Cardiac muscle cell (in vitro differentiated cells and primary cell): Measurements from ENCODE around the gene ZCCHC8. TPM values are rescaled to one million over a fixed set of nuclear protein-coding genes. Genes with fewer than 3 reads are reported as not detected.
"Not testable (repeated sequence)": the region's sequence is repeated elsewhere in the genome, so short reads cannot be mapped to it uniquely, and the experiment has no call there.

Source experiments
- DNase-seq, 2 donors: peaks; one replicate each; pipeline versions ENCODE4 v3.0.0 to v3.0.0-alpha.2; 2010 to 2017; ENCODE audit warnings: low read depth in 1 of 2, low spot score in 1 of 2
- H3K27ac ChIP-seq: fragments of 200-600 bp; sonication (generic); 2 replicates; pipeline ENCODE4 v1.5.1; 2016
- H3K27me3 ChIP-seq: fragments of 200-600 bp; sonication (generic); 2 replicates; pipeline ENCODE4 v1.6.0; 2016; ENCODE audit warnings: control low read depth
- H3K36me3 ChIP-seq: fragments of 200-600 bp; sonication (generic); 2 replicates; pipeline ENCODE4 v1.5.1; 2016; ENCODE audit warnings: control low read depth
- H3K4me1 ChIP-seq: fragments of 200-600 bp; sonication (generic); 2 replicates; pipeline ENCODE4 v1.8.1; 2017; ENCODE audit warnings: low read depth, mild to moderate bottlenecking, mixed run types
- H3K4me3 ChIP-seq: fragments of 200-600 bp; sonication (generic); 2 replicates; pipeline ENCODE4 v1.5.1; 2016; ENCODE audit warnings: mild to moderate bottlenecking
- H3K9me3 ChIP-seq: fragments of 200-600 bp; sonication (generic); 2 replicates; pipeline ENCODE4 v1.5.1; 2017; ENCODE audit warnings: low read depth, mild to moderate bottlenecking, control low read depth
- polyA plus RNA-seq: library from polyadenylated mRNA; unstranded; fragments of >200 nt; fragmentation: Nextera tagmentation; extraction: Ambion mirVana; gene quantifications from 2 replicates; pipeline ENCODE4 v1.2.1, GENCODE V29; 2016
- total RNA-seq: library from RNA; depleted of rRNA; stranded (reverse); fragments of >200 nt; gene quantifications from 2 replicates; pipeline ENCODE4 v1.2.3, GENCODE V29; 2016
- TF ChIP-seq, protein P1 (sequence below): IDR thresholded peaks from 2 replicates; pipeline ENCODE4 v1.5.1; 2012; ENCODE audit warnings: low read depth, mild to moderate bottlenecking, low read length

Gene ZCCHC8
- total and polyA plus RNA-seq, 2 experiments from 2014 or later, result 17.9 to 21.8 TPM

DNA sequence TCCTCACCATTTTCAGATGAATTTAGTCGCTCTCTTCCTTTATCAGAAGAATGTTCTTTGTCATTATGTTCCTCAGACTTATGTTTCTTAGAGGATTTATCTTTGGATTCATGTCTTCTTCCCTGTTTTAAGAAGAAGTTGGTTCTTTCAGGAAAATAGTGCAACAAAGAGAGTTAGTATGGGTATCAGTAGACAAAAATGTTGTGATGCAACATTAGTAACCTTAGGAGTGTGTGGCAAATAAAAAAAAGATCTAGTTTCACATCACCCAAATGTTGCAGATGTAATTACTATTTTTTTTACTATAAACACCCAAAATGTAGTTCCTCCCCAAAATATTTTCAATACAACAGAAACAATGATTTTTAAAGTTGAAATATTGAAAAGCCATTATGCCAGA lies 18.2 kb upstream of the ZCCHC8 start:
- peaks cover 81% of the 10 kb centered on the region for H3K36me3 ChIP-seq
- no peak for DNase-seq
- H3K4me3 ChIP-seq, result no peak overlapping the region
- TF ChIP-seq, protein P1, sequence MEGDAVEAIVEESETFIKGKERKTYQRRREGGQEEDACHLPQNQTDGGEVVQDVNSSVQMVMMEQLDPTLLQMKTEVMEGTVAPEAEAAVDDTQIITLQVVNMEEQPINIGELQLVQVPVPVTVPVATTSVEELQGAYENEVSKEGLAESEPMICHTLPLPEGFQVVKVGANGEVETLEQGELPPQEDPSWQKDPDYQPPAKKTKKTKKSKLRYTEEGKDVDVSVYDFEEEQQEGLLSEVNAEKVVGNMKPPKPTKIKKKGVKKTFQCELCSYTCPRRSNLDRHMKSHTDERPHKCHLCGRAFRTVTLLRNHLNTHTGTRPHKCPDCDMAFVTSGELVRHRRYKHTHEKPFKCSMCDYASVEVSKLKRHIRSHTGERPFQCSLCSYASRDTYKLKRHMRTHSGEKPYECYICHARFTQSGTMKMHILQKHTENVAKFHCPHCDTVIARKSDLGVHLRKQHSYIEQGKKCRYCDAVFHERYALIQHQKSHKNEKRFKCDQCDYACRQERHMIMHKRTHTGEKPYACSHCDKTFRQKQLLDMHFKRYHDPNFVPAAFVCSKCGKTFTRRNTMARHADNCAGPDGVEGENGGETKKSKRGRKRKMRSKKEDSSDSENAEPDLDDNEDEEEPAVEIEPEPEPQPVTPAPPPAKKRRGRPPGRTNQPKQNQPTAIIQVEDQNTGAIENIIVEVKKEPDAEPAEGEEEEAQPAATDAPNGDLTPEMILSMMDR, result no peak
- no peaks in the 10 kb centered on the region for H3K9me3 ChIP-seq
- H3K4me1 ChIP-seq, result peaks cover 11% of the 10 kb centered on the region
- no peak overlapping the region for H3K27ac ChIP-seq
- H3K27me3 ChIP-seq, result no peaks in the 10 kb centered on the region

DNA sequence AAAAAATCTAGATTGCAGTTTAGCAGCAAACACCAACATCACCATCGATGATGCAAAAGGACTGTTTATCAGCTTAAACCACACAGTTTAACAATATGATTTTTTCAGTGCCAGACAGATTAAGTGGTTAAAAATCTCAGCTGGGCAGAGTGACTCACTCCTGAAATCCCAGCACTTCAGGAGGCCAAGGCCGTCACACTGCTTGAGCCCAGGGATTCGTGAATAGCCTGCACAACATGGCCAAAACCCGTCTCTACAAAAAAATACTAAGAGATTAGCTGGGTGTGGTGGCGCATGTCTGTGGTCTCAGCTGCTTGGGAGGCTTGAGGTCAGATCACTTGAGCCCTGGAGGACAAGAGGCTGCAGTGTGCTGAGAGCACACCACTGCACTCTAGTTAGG lies 17.1 kb upstream of the ZCCHC8 start:
- TF ChIP-seq, protein P1, result no peak
- peak in 1 of 2 donors; percentile 97 for DNase-seq
- H3K36me3 ChIP-seq, result peaks cover 89% of the 10 kb centered on the region
- no peak overlapping the region for H3K4me3 ChIP-seq
- H3K9me3 ChIP-seq, result no peaks in the 10 kb centered on the region
- no peaks in the 10 kb centered on the region for H3K27me3 ChIP-seq
- peaks cover under 1% of the 10 kb centered on the region for H3K4me1 ChIP-seq
- H3K27ac ChIP-seq, result no peak overlapping the region

DNA sequence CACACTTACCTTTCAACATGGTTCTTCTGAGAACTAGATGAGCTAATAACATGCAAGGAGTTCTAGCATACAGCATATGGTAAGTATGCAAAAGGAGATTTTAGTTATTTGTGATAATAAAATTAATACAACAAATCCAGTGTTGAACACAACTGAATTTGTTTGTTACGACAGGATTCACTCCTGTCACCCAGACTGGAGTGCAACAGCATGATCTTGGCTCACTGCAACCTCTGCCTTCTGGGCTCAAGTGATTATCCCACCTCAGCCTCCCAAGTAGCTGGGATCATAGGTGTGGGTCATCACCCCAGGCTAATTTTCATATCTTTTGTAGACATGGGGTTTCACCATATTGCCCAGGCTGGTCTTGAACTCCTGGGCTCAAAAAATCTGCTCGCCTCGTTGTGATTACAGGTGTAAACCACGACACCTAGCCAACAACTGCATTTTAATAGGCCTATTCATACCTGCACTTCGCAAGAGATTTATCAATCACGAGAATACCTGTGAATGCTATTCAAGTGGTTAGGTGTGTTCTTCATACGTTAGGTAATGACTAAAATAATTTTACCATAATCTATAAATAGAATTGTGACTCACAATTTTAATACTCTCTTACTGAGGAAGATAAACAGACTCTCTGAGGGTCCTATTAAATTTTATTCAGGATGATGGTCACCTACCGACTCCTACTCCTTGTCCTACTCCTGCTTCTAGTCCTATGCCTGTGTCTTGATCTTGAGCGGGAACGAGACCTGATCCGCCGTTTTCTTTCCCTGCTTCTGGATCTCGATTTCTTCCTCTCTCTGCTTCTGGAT lies 16.0 kb upstream of the ZCCHC8 start:
- H3K27ac ChIP-seq, result no peak overlapping the region
- peaks cover 94% of the 10 kb centered on the region for H3K36me3 ChIP-seq
- H3K27me3 ChIP-seq, result no peaks in the 10 kb centered on the region
- H3K4me3 ChIP-seq, result no peak overlapping the region
- H3K4me1 ChIP-seq, result no peaks in the 10 kb centered on the region
- no peak for DNase-seq
- TF ChIP-seq, protein P1, result no peak
- H3K9me3 ChIP-seq, result no peaks in the 10 kb centered on the region

DNA sequence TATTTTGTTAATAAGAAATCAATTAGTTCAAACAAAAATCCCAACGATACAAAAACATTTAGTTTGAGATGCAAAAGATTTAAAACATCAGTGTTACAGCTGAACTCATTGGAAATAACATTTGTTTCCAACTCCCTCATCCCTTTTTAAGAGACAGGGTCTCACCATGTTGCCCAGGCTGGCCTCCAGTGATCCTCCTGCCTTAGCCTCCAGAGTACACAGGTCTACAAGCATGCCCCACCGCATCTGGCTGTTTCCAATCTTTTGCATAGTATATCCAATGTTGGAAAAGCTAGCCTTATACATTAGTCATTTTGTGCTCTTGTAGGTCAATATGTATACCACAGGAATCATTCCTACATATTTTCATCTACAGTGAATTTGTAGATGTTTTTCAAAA lies 14.5 kb upstream of the ZCCHC8 start:
- peaks cover 94% of the 10 kb centered on the region for H3K36me3 ChIP-seq
- H3K9me3 ChIP-seq, result no peaks in the 10 kb centered on the region
- no peaks in the 10 kb centered on the region for H3K27me3 ChIP-seq
- H3K4me3 ChIP-seq, result no peak overlapping the region
- TF ChIP-seq, protein P1, result no peak
- no peaks in the 10 kb centered on the region for H3K4me1 ChIP-seq
- no peak for DNase-seq
- no peak overlapping the region for H3K27ac ChIP-seq

DNA sequence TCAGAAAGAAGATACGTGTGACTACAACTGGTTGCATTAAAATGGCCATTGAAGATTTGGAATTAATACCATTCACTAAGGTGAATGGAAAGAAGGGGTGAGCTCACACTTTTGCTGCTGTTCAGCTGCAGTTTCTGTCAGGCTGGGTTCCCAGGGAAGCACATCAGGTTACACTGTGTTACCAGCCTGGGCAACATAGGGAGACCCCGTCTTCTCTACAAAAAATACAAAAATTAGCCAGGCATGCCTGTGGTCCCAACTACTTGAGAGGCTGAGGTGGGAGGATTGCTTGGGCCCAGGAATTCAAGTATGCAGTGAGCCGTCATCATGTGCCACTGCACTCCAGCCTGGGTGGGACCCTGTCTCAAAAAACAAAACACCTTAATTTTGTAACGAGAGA lies 12.9 kb upstream of the ZCCHC8 start:
- H3K9me3 ChIP-seq, result no peaks in the 10 kb centered on the region
- TF ChIP-seq, protein P1, result no peak
- H3K36me3 ChIP-seq, result peaks cover 94% of the 10 kb centered on the region
- no peaks in the 10 kb centered on the region for H3K4me1 ChIP-seq
- no peak for DNase-seq
- H3K4me3 ChIP-seq, result no peak overlapping the region
- no peak overlapping the region for H3K27ac ChIP-seq
- H3K27me3 ChIP-seq, result no peaks in the 10 kb centered on the region

DNA sequence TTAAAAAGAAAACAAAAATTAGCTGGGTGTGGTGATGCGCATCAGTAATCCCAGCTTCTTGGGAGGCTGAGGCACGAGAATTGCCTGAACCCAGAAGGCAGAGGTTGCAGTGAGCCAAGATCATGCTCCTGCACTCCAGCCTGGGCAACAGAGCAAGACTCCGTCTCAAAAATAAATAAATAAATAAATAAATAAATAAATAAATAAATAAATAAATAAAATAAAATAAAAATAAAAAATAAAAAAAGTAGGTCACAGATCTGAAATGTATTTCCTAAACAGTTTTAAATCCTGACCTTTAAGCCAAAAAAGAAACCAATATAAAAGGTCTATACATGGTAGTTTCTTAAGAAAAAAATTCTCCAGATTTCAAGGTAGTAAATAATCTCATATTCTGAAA lies 12.3 kb upstream of the ZCCHC8 start:
- H3K4me1 ChIP-seq, H3K27me3 ChIP-seq, H3K4me3 ChIP-seq, DNase-seq, H3K27ac ChIP-seq, H3K9me3 ChIP-seq: not testable (repeated sequence)
- peaks cover 94% of the 10 kb centered on the region for H3K36me3 ChIP-seq
